Fibroblast of pulmonary artery (primary cell): ENCODE measurements around the gene THRAP3.
"Not testable (repeated sequence)": the region's sequence is repeated elsewhere in the genome, so short reads cannot be mapped to it uniquely, and the experiment has no call there.

Experiments used
- DNase-seq: peaks from one replicate; pipeline ENCODE4 v3.0.0-alpha.2; 2010; ENCODE audit warnings: low read depth
- H3K4me3 ChIP-seq: replicated peaks from 2 replicates; pipeline ENCODE4 v1.5.1; 2011; ENCODE audit warnings: low read depth, mild to moderate bottlenecking, control low read depth, low read length, moderate library complexity
- TF ChIP-seq, protein P1 (sequence below): IDR thresholded peaks from 2 replicates; pipeline ENCODE4 v1.5.1; 2011; ENCODE audit warnings: mild to moderate bottlenecking, control low read depth, low read length, inconsistent platforms; ENCODE audit errors: missing control alignments

The THRAP3 gene

GRCh38 chr1:36178471-36179219 lies 45.6 kb upstream of the THRAP3 start:
- TF ChIP-seq, protein P1, sequence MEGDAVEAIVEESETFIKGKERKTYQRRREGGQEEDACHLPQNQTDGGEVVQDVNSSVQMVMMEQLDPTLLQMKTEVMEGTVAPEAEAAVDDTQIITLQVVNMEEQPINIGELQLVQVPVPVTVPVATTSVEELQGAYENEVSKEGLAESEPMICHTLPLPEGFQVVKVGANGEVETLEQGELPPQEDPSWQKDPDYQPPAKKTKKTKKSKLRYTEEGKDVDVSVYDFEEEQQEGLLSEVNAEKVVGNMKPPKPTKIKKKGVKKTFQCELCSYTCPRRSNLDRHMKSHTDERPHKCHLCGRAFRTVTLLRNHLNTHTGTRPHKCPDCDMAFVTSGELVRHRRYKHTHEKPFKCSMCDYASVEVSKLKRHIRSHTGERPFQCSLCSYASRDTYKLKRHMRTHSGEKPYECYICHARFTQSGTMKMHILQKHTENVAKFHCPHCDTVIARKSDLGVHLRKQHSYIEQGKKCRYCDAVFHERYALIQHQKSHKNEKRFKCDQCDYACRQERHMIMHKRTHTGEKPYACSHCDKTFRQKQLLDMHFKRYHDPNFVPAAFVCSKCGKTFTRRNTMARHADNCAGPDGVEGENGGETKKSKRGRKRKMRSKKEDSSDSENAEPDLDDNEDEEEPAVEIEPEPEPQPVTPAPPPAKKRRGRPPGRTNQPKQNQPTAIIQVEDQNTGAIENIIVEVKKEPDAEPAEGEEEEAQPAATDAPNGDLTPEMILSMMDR, result no peak
- no peak for DNase-seq
- H3K4me3 ChIP-seq, result no peak overlapping the region

DNA sequence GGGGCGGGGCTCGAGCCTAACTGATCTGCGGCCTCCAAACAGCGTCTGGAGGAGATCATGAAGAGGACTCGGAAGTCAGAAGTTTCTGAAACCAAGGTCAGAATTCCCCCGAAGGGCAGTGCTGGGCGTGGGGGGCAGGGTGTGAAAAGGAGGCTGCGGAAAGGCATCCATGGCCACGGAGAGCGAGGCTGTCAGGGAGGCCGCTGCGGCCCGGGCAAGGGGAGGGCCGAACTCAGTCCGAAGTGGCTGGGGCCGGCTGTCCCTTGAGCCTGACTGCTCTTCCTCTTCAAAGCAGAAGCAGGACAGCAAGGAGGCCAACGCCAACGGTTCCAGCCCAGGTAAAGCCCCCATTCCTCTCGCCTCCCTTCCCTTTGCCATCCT lies 45.0 kb upstream of the THRAP3 start:
- TF ChIP-seq, protein P1, result no peak
- H3K4me3 ChIP-seq, result no peak overlapping the region
- no peak for DNase-seq

GRCh38 chr1:36182734-36183133 lies 41.5 kb upstream of the THRAP3 start:
- DNase-seq, result no peak
- TF ChIP-seq, protein P1, result no peak
- H3K4me3 ChIP-seq, result no peak overlapping the region

DNA sequence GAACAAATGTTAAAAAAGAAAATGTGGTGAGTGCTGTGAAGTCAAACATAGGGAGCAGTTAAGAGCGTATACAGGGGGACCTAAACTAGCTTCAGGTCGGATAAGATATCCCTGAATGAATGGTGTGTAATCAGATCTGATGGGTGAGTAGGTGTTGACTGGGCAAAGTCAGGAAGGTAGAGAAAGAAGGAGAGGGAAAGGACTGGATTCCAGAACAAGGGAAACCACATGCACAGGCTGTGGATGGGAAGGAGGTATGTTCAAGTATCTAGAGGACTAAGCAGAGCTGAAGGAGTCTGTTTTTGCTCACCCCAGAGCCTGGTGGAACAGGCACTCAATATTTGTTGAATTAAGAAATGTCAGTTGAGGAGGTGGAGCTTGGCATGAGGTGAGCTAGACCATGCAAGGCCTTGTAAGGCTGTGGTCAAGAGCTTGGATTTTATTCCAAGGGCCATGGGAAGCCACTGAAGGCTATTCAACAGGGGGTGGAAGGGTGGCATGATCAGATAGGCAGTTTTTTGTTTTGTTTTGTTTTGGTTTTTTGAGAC lies 40.9 kb upstream of the THRAP3 start:
- no peak overlapping the region for H3K4me3 ChIP-seq
- DNase-seq, result peak; percentile 42
- TF ChIP-seq, protein P1, result no peak

DNA sequence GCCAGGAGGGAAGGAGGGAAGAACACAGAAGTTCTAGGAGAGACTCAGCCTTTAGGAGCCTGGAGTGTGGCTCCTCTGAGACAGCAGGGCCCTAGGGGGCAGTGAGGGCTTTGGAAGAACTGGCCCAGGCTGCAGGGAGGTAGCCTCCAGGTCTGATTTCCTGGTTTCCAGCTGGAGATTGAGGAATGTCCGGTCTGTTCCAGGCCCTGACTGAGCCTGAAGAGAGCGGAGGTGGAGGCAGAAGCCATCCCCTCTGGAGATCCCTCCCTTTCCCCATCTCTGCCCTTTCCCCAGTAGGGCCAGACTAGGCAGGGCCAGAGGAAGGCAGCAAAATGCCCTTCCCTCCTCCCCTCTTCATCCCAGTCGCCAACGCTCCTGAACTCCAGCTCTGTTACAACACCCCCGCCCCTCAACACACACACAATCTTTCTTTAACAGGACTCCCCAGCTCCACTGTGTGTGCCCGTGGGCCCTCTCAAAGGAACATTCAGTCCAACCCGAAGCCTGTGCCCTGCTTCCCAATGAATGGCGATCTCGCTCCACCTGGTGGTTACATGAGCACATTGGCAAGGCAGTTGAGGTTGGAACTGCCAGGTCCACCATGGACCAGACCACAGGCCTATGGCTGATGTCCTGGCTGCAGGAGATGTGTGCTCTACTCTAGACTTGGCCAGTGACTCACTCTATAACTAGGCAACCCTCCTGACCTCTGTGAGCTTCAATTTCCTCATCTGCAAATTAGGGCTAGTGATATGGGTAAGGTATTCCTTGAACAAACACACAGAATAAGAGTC lies 36.2 kb upstream of the THRAP3 start:
- TF ChIP-seq, protein P1, result peak; percentile 94
- H3K4me3 ChIP-seq, result no peak overlapping the region
- DNase-seq, result peak; percentile 96

- not testable (repeated sequence) for DNase-seq, H3K4me3 ChIP-seq
Measured at GRCh38 chr1:36196805-36197204, 27.4 kb upstream of the THRAP3 start.

DNA sequence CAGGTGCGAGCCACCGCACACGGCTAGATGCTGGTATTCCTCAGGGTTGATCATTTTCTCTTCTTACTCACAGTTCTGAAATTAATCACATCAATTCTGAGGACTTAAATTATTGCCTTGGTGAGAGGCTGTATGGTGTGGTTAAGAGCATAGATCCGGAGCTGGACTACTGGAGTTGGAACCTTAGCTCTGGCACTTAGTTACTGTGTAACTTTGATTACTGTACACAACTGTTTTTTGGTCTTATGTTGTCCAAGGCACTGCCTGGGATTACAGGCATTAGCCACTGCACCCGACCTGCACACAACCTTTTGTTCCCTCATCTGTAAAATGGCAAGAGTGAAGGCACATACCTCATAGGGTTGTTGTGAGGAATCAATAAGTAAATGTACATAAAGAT lies 25.6 kb upstream of the THRAP3 start:
- DNase-seq, result no peak
- TF ChIP-seq, protein P1, result no peak
- no peak overlapping the region for H3K4me3 ChIP-seq
